Colonic mucosa (tissue), 4 donors: ENCODE data around the gene STAT5A. TPM values are rescaled to one million over a fixed set of nuclear protein-coding genes. Genes with fewer than 3 reads are reported as not detected.
A peak's percentile ranks its signal among the peaks of the same experiment; 100 is the strongest.
"Not testable (repeated sequence)": the region's sequence is repeated elsewhere in the genome, so short reads cannot be mapped to it uniquely, and the experiment has no call there.

ENCODE experiments used
- DNase-seq: peaks from one replicate; pipeline ENCODE4 v3.0.0-alpha.2; 2020
- H3K27ac ChIP-seq: fragments of 200-600 bp; one replicate; pipeline ENCODE4 v1.8.0; 2021
- H3K27me3 ChIP-seq: fragments of 200-600 bp; one replicate; pipeline ENCODE4 v1.8.0; 2021
- H3K36me3 ChIP-seq: fragments of 200-600 bp; one replicate; pipeline ENCODE4 v1.8.0; 2021
- H3K4me1 ChIP-seq: fragments of 200-600 bp; one replicate; pipeline ENCODE4 v1.8.0; 2021; ENCODE audit warnings: mild to moderate bottlenecking
- H3K4me3 ChIP-seq: fragments of 200-600 bp; one replicate; pipeline ENCODE4 v1.8.0; 2021
- H3K9ac ChIP-seq, 2 donors: one replicate each; pipeline ENCODE4 v1.7.0; 2013; ENCODE audit warnings: control low read depth in 2 of 2, low read depth in 2 of 2, low read length in 2 of 2
- H3K9me3 ChIP-seq: fragments of 200-600 bp; one replicate; pipeline ENCODE4 v1.8.0; 2021
- CTCF ChIP-seq: fragments of 200-600 bp; IDR thresholded peaks from one replicate; pipeline ENCODE4 v1.8.0; 2022; ENCODE audit warnings: antibody characterized with exemption, mild to moderate bottlenecking
- intact Hi-C: fragments of 100-400 bp; cut with DNase I; formaldehyde crosslinking; loops from one replicate; pipeline ENCODE4 v1.14.1; 2022
- total RNA-seq, 2 donors: library from RNA; stranded (reverse); fragmentation: NEBNext Ultra II Directional in 1 of 2; extraction: Animal tissue kit (Norgen Biotek cat#: 25700) in 1 of 2; gene quantifications; one replicate each; pipeline ENCODE4 v1.2.1, GENCODE V29; 2021
- donor health status: healthy.
- donor health status: DM: no; HTN: no; CAD: no.
- donor health status: DM: no; HTN: no; CAD: no.

Gene STAT5A
- total RNA-seq, 2 donors from 2014 or later, result 22.0 to 22.4 TPM

- DNase-seq, result no peak
- TF ChIP-seq CTCF, result no peak
- Histone ChIP-seq H3K27me3 (no peaks in the 10 kb centered on the region), H3K9ac (peak overlapping the region; percentile 64 to 74), H3K9me3 (no peaks in the 10 kb centered on the region), H3K36me3 (no peaks in the 10 kb centered on the region), H3K4me1 (peaks cover 7% of the 10 kb centered on the region), H3K4me3 (peak overlapping the region; percentile 57), H3K27ac (peak overlapping the region; percentile 79)
- intact Hi-C loops, result no loop called here
Observed at GRCh38 chr17:42289611-42290181, 1.4 kb downstream of the STAT5A start.

- H3K27ac ChIP-seq, result no peak overlapping the region
- no peak for DNase-seq
- intact Hi-C loops, result no loop called here
Observed at GRCh38 chr17:42290577-42290976, 2.3 kb downstream of the STAT5A start.

DNA sequence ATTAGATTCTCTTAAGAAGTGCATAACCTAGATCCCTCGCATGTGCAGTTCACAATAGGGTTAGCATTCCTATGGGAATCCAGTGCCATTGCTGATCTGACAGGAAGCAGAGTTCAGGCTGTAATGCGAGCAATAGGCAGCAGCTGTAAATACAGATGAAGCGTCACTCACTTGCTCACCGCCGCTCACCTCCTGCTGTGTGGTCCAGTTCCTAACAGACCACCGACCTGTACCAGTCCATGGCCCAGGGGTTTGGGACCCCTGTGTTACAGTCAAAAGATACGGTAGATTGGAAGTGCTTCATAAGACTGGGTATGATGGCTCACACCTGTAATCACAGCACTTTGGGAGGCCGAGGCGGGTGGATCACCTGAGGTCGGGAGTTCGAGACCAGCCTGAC is 2.8 kb downstream of the STAT5A start:
- peaks cover 6% of the 10 kb centered on the region for H3K36me3 ChIP-seq
- DNase-seq, result no peak
- no peak overlapping the region for H3K9ac ChIP-seq
- H3K27ac ChIP-seq, result no peak overlapping the region
- TF ChIP-seq CTCF, result no peak
- H3K4me3 ChIP-seq, result no peak overlapping the region
- H3K9me3 ChIP-seq, result no peaks in the 10 kb centered on the region
- H3K4me1 ChIP-seq, result peaks cover 7% of the 10 kb centered on the region
- H3K27me3 ChIP-seq, result no peaks in the 10 kb centered on the region
- intact Hi-C loops, result no loop called here

More at GRCh38 chr17:42290577-42290976, 2.3 kb downstream of the STAT5A start:
- peaks cover 1% of the 10 kb centered on the region for H3K36me3 ChIP-seq
- no peak overlapping the region for H3K4me3 ChIP-seq
- peaks cover 7% of the 10 kb centered on the region for H3K4me1 ChIP-seq
- TF ChIP-seq CTCF, result no peak
- H3K9ac ChIP-seq, result no peak overlapping the region
- no peaks in the 10 kb centered on the region for H3K9me3 ChIP-seq
- H3K27me3 ChIP-seq, result no peaks in the 10 kb centered on the region

GRCh38 chr17:42294469-42295398 is 6.4 kb downstream of the STAT5A start:
- DNase-seq, result no peak
- Histone ChIP-seq H3K4me3 (no peak overlapping the region), H3K9ac (no peak overlapping the region), H3K36me3 (peaks cover 6% of the 10 kb centered on the region), H3K9me3 (no peaks in the 10 kb centered on the region), H3K27ac (no peak overlapping the region), H3K4me1 (no peaks in the 10 kb centered on the region), H3K27me3 (no peaks in the 10 kb centered on the region)
- intact Hi-C loops, result no loop called here
- TF ChIP-seq CTCF, result no peak

GRCh38 chr17:42296012-42296411 is 7.7 kb downstream of the STAT5A start:
- no peak for TF ChIP-seq CTCF
- Histone ChIP-seq H3K4me3 (no peak overlapping the region), H3K9ac (no peak overlapping the region), H3K27ac (no peak overlapping the region), H3K27me3 (no peaks in the 10 kb centered on the region), H3K4me1 (no peaks in the 10 kb centered on the region), H3K9me3 (no peaks in the 10 kb centered on the region), H3K36me3 (peaks cover 6% of the 10 kb centered on the region)
- DNase-seq, result no peak
- intact Hi-C loops, result no loop called here

GRCh38 chr17:42297775-42298174 is 9.5 kb downstream of the STAT5A start:
- intact Hi-C loops, H3K27ac ChIP-seq, H3K9ac ChIP-seq, H3K4me1 ChIP-seq, H3K4me3 ChIP-seq, H3K27me3 ChIP-seq, H3K36me3 ChIP-seq, H3K9me3 ChIP-seq, DNase-seq: not testable (repeated sequence)

DNA sequence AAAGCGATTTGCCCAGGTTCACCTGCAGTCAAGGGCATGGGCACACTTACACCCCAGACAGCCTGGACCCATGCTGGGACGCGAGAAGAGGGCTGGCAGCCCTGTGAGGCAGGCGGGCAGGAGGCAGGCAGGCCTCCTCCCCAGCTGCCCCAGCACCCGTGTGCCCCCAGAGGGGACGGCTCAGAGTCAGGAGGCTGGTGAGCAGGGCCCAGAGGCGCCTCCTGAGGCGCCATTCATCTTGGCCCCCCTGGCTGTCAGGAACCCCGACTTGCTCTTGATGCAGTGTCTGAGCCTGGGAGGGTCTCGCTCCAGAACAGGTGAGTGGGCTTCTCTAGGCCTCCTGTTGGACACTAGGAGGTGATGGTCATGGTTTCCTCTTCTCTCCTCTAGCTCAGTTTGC is 11.1 kb downstream of the STAT5A start:
- H3K36me3 ChIP-seq, H3K9me3 ChIP-seq, H3K27me3 ChIP-seq, H3K27ac ChIP-seq, intact Hi-C loops, DNase-seq, H3K9ac ChIP-seq, H3K4me3 ChIP-seq, H3K4me1 ChIP-seq: not testable (repeated sequence)

GRCh38 chr17:42299913-42300312 is 11.6 kb downstream of the STAT5A start:
- intact Hi-C loops, H3K9ac ChIP-seq, H3K4me3 ChIP-seq, H3K27me3 ChIP-seq, H3K27ac ChIP-seq, H3K4me1 ChIP-seq, DNase-seq, H3K36me3 ChIP-seq, H3K9me3 ChIP-seq: not testable (repeated sequence)
